SU-DHL-6 (cell line): ENCODE data around the gene ITGA11.

Experiments used
- H2AFZ ChIP-seq: fragments of 200-600 bp; sonication (generic); 2 replicates; pipeline ENCODE4 v1.6.1; 2014; ENCODE audit warnings: low read depth, mild to moderate bottlenecking, moderate library complexity, mixed read lengths, antibody characterized with exemption, low read length; ENCODE audit not compliant: severe bottlenecking
- H3F3A ChIP-seq: fragments of 200-600 bp; shearing (Covaris generic); 2 replicates; pipeline ENCODE4 v1.6.0; 2016; ENCODE audit warnings: antibody characterized with exemption, mild to moderate bottlenecking; ENCODE audit not compliant: insufficient read depth
- H3K27ac ChIP-seq: fragments of 200-600 bp; sonication (generic); 2 replicates; pipeline ENCODE4 v1.5.1; 2016; ENCODE audit warnings: low read depth, mild to moderate bottlenecking, low read length, moderate library complexity, mixed read lengths
- H3K27me3 ChIP-seq: fragments of 200-600 bp; sonication (generic), shearing (Covaris generic); 2 replicates; pipeline ENCODE4 v1.6.0; 2014; ENCODE audit warnings: mild to moderate bottlenecking, low read length
- H3K36me3 ChIP-seq: fragments of 200-600 bp; sonication (generic); 2 replicates; pipeline ENCODE4 v1.6.1; 2014; ENCODE audit warnings: mild to moderate bottlenecking, low read length, mixed read lengths
- H3K4me2 ChIP-seq: fragments of 300-600, 200-600 bp; shearing (Covaris generic), sonication (generic); 2 replicates; pipeline ENCODE4 v1.6.0; 2014; ENCODE audit warnings: low read length, low read depth, mild to moderate bottlenecking; ENCODE audit not compliant: poor library complexity, severe bottlenecking
- H3K4me3 ChIP-seq: fragments of 200-600 bp; sonication (generic); 2 replicates; pipeline ENCODE4 v1.5.1; 2014; ENCODE audit warnings: antibody characterized with exemption, low read length, mild to moderate bottlenecking, mixed read lengths; ENCODE audit not compliant: insufficient read depth, poor library complexity, severe bottlenecking
- H3K79me2 ChIP-seq: fragments of 200-600 bp; sonication (generic); 2 replicates; pipeline ENCODE4 v1.6.1; 2014; ENCODE audit warnings: mild to moderate bottlenecking, low read length, moderate library complexity; ENCODE audit not compliant: insufficient read depth
- H3K9ac ChIP-seq: fragments of 200-600 bp; sonication (generic); 2 replicates; pipeline ENCODE4 v1.7.0; 2014; ENCODE audit warnings: mild to moderate bottlenecking, low read length
- H3K9me2 ChIP-seq: fragments of 200-600 bp; sonication (generic); replicated peaks from 2 replicates; pipeline ENCODE4 v1.6.1; 2014; ENCODE audit warnings: low read length; ENCODE audit not compliant: insufficient read depth
- H3K9me3 ChIP-seq: fragments of 200-600 bp; sonication (generic); 2 replicates; pipeline ENCODE4 v1.6.1; 2014; ENCODE audit warnings: low read length, mixed read lengths; ENCODE audit not compliant: insufficient read depth
- H4K20me1 ChIP-seq: fragments of 200-600 bp; sonication (generic); 2 replicates; pipeline ENCODE4 v1.6.1; 2014; ENCODE audit warnings: low read depth, mild to moderate bottlenecking, antibody characterized with exemption, low read length, moderate library complexity, mixed read lengths
- EZH2phosphoT487 ChIP-seq: fragments of 200-600 bp; sonication (generic), shearing (Covaris generic); conservative IDR thresholded peaks from 2 replicates; pipeline ENCODE4 v1.6.1; 2018; ENCODE audit warnings: mild to moderate bottlenecking, antibody characterized with exemption, low read length, moderate library complexity, mixed read lengths
- TF ChIP-seq, protein P1 (sequence below): fragments of 200-600 bp; sonication (generic); IDR thresholded peaks from one replicate; pipeline ENCODE4 v1.5.1; 2017; ENCODE audit warnings: antibody characterized with exemption, mild to moderate bottlenecking, low read length, moderate library complexity; ENCODE audit not compliant: insufficient read depth, poor library complexity, severe bottlenecking

Gene ITGA11

GRCh38 chr15:68249058-68249713 lies 182.8 kb downstream of the ITGA11 start:
- Histone ChIP-seq H3K36me3 (no peaks in the 10 kb centered on the region), H2AFZ (no peak overlapping the region), H3K27me3 (no peaks in the 10 kb centered on the region), H3F3A (no peaks in the 10 kb centered on the region), H3K4me2 (no peak overlapping the region), H3K9ac (no peak overlapping the region), H3K27ac (no peak overlapping the region), H3K9me3 (no peaks in the 10 kb centered on the region), H4K20me1 (no peaks in the 10 kb centered on the region), H3K4me3 (no peak overlapping the region), H3K79me2 (no peaks in the 10 kb centered on the region), H3K9me2 (no peaks in the 10 kb centered on the region)
- TF ChIP-seq EZH2phosphoT487: no peak
- TF ChIP-seq, protein P1, sequence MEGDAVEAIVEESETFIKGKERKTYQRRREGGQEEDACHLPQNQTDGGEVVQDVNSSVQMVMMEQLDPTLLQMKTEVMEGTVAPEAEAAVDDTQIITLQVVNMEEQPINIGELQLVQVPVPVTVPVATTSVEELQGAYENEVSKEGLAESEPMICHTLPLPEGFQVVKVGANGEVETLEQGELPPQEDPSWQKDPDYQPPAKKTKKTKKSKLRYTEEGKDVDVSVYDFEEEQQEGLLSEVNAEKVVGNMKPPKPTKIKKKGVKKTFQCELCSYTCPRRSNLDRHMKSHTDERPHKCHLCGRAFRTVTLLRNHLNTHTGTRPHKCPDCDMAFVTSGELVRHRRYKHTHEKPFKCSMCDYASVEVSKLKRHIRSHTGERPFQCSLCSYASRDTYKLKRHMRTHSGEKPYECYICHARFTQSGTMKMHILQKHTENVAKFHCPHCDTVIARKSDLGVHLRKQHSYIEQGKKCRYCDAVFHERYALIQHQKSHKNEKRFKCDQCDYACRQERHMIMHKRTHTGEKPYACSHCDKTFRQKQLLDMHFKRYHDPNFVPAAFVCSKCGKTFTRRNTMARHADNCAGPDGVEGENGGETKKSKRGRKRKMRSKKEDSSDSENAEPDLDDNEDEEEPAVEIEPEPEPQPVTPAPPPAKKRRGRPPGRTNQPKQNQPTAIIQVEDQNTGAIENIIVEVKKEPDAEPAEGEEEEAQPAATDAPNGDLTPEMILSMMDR: no peak
